ENCODE data around the gene BRINP2.

The BRINP2 gene

GRCh38 chr1:177274687-177275211, 104.0 kb downstream of the BRINP2 start:
- DNase-seq (ENCODE audit: low read depth in 2 of 2) = peak; percentile 50 to 57

- no peak for DNase-seq (ENCODE audit: low read depth in 2 of 2)
Measured at GRCh38 chr1:177275736-177276135, 105.0 kb downstream of the BRINP2 start.

GRCh38 chr1:177278626-177279390, 108.0 kb downstream of the BRINP2 start:
- DNase-seq (ENCODE audit: low read depth in 2 of 2) = no peak

- DNase-seq (ENCODE audit: low read depth in 2 of 2) = no peak
Measured at GRCh38 chr1:177281901-177282300, 111.1 kb downstream of the BRINP2 start.

- no peak for DNase-seq (ENCODE audit: low read depth in 2 of 2)
Measured at GRCh38 chr1:177282976-177283375, 112.2 kb downstream of the BRINP2 start.

- no peak for DNase-seq (ENCODE audit: low read depth in 2 of 2)
Measured at GRCh38 chr1:177283380-177283779, 112.6 kb downstream of the BRINP2 start.

- no peak for DNase-seq (ENCODE audit: low read depth in 2 of 2)
Measured at GRCh38 chr1:177286396-177286795, 115.6 kb downstream of the BRINP2 start.

- no peak for DNase-seq (ENCODE audit: low read depth in 2 of 2)
Measured at GRCh38 chr1:177287270-177287669, 116.5 kb downstream of the BRINP2 start.

- DNase-seq (ENCODE audit: low read depth in 2 of 2) = no peak
Measured at GRCh38 chr1:177287994-177288393, 117.2 kb downstream of the BRINP2 start.

GRCh38 chr1:177289532-177289931, 118.8 kb downstream of the BRINP2 start:
- no peak for DNase-seq (ENCODE audit: low read depth in 2 of 2)

- no peak for DNase-seq (ENCODE audit: low read depth in 2 of 2)
Measured at GRCh38 chr1:177300431-177300830, 129.7 kb downstream of the BRINP2 start.

GRCh38 chr1:177301425-177302124, 130.8 kb downstream of the BRINP2 start:
- DNase-seq (ENCODE audit: low read depth in 2 of 2) = no peak

- DNase-seq (ENCODE audit: low read depth in 2 of 2) = no peak
Measured at GRCh38 chr1:177302357-177303044, 131.7 kb downstream of the BRINP2 start.

- DNase-seq (ENCODE audit: low read depth in 2 of 2) = no peak
Measured at GRCh38 chr1:177305040-177306018, 134.6 kb downstream of the BRINP2 start.

- no peak for DNase-seq (ENCODE audit: low read depth in 2 of 2)
Measured at GRCh38 chr1:177306019-177306415, 135.3 kb downstream of the BRINP2 start.

- DNase-seq (ENCODE audit: low read depth in 2 of 2) = no peak
Measured at GRCh38 chr1:177306981-177307380, 136.2 kb downstream of the BRINP2 start.

- DNase-seq (ENCODE audit: low read depth in 2 of 2) = peak; percentile 24 to 33
Measured at GRCh38 chr1:177307771-177308170, 137.0 kb downstream of the BRINP2 start.

- DNase-seq (ENCODE audit: low read depth in 2 of 2) = no peak
Measured at GRCh38 chr1:177309880-177310279, 139.1 kb downstream of the BRINP2 start.

- DNase-seq (ENCODE audit: low read depth in 2 of 2) = no peak
Measured at GRCh38 chr1:177310326-177310725, 139.6 kb downstream of the BRINP2 start.

- DNase-seq (ENCODE audit: low read depth in 2 of 2) = no peak
Measured at GRCh38 chr1:177311111-177311510, 140.4 kb downstream of the BRINP2 start.

GRCh38 chr1:177311586-177311985, 140.8 kb downstream of the BRINP2 start:
- DNase-seq (ENCODE audit: low read depth in 2 of 2) = no peak
